ENCODE measurements around the gene GCC2. TPM values are rescaled to one million over a fixed set of nuclear protein-coding genes. Genes with fewer than 3 reads are reported as not detected.

Gene GCC2
- total and polyA plus RNA-seq, 2 of the 13 experiments (the other 11 are each of a cell fraction or from before 2014, with no cell fraction given) = 17.6 to 22.5 TPM

GRCh38 chr2:108448678-108449409, at the start of gene GCC2 (continued):
- peak in 1 of 2 experiments; percentile 25; a peak in 1 of 4 replicates for TF ChIP-seq EP300 (IDR thresholded peaks at IDR 0.05; ENCODE audit: low read depth in 2 of 2, low read length in 2 of 2)
- 0 out of 2 replicates have a peak, but pooled peaks have one; percentile 45 for TF ChIP-seq EP300 (CRISPR knock-in tag; IDR thresholded peaks at IDR 0.05; ENCODE audit: borderline replicate concordance)
- no peak for TF ChIP-seq ZNF446 (CRISPR knock-in tag; IDR thresholded peaks at IDR 0.05)
- peak; percentile 91 for TF ChIP-seq ZNF430 (CRISPR knock-in tag; IDR thresholded peaks at IDR 0.05)

- no peak overlapping the region for H3K4me2 ChIP-seq (ENCODE audit: low read depth, low read length)
- no peak for DNase-seq (ENCODE audit: low spot score)
- POLR2A ChIA-PET = no interaction called here
Observed at GRCh38 chr2:108399479-108399878, 49.5 kb upstream of the GCC2 start.

DNA sequence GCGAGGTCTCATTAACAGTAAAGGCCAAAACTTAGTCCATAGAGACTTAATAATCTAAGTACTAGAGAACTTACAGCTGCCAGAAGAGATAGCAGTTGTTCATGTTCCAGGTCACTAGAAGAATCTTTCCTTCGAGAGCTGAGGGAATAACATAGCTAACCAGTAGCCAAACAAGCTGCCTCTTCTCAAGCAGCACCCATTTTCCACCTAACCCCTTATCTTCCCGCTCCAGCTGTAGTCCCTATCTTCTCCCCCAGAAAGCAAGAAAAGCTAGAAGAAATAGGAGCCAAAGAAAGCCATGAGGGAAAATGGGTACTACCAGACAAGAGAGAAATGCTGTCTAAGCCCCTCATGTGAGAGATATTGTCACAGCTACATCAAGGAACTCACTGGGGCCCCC, 47.2 kb upstream of the GCC2 start:
- Histone ChIP-seq H3K79me2 (ENCODE audit: insufficient read depth, low read length) (no peaks in the 10 kb centered on the region), H3K4me2 (ENCODE audit: low read depth, low read length) (no peak overlapping the region), H3K9ac (ENCODE audit: insufficient read depth, low read depth, low read length) (no peak overlapping the region), H3K4me3 (replicated peaks in 1 of 3; ENCODE audit: insufficient read depth in 1 of 3, low read depth in 2 of 3, low read length in 3 of 3) (no peak overlapping the region), H2AFZ (ENCODE audit: low read length) (no peak overlapping the region), H4K20me1 (ENCODE audit: insufficient read depth, low read length) (no peaks in the 10 kb centered on the region), H3K9me3 (ENCODE audit: low read length) (peaks cover 13% of the 10 kb centered on the region; the same call in 1 of the 2 replicates), H3K36me3 (replicated peaks in 1 of 2; ENCODE audit: control insufficient read depth in 1 of 2, insufficient read depth in 2 of 2, low read length in 2 of 2) (no peaks in the 10 kb centered on the region), H3K27me3 (ENCODE audit: control insufficient read depth in 1 of 2, insufficient read depth in 2 of 2, low read length in 2 of 2) (peaks cover 0 to 12% of the 10 kb centered on the region in 2 experiments; a peak in 1 of 5 replicates), H3K27ac (ENCODE audit: extremely low read length, insufficient read depth, low read length) (no peak overlapping the region), H3K4me1 (ENCODE audit: insufficient read depth, low read length) (no peaks in the 10 kb centered on the region)
- ChIA-PET POLR2A (no interaction called here), CTCF (ENCODE audit: low intra/inter-chr PET ratio, low total read pairs) (no interaction called here)
- DNase-seq (ENCODE audit: low spot score) (no peak), FAIRE-seq (no peak), ATAC-seq (no peak)
- no TSS peak for BruUV-seq (replicated peaks)
- intact Hi-C loops (cut with micrococcal nuclease; ENCODE audit: unreplicated experiment) (no loop called here), in situ Hi-C loops (cut with HindIII; ENCODE audit: extremely low pct_ligation_motif_present, low pct_unique_long_range_greater_than_20kb) (no loop called here)
- TF ChIP-seq PHB2 (IDR thresholded peaks at IDR 0.05; ENCODE audit: partially characterized antibody) = no peak
- 32% methylated on average over 3 of the region's 3 CpGs for WGBS (ENCODE audit: low lambda C conversion rate)

More at GRCh38 chr2:108399479-108399878, 49.5 kb upstream of the GCC2 start:
- in situ Hi-C loops (cut with HindIII; ENCODE audit: extremely low pct_ligation_motif_present, low pct_unique_long_range_greater_than_20kb) (no loop called here), intact Hi-C loops (cut with micrococcal nuclease; ENCODE audit: unreplicated experiment) (loop anchor here (10.0 kb wide), 1 partner anchor 185 kb away; no protein-coding TSS in a partner anchor)
- Histone ChIP-seq H3K4me1 (ENCODE audit: insufficient read depth, low read length) (no peaks in the 10 kb centered on the region), H3K79me2 (ENCODE audit: insufficient read depth, low read length) (no peaks in the 10 kb centered on the region), H3K27me3 (ENCODE audit: control insufficient read depth in 1 of 2, insufficient read depth in 2 of 2, low read length in 2 of 2) (peaks cover 0 to 12% of the 10 kb centered on the region in 2 experiments; a peak in 1 of 5 replicates), H2AFZ (ENCODE audit: low read length) (no peak overlapping the region), H3K27ac (ENCODE audit: extremely low read length, insufficient read depth, low read length) (no peak overlapping the region), H3K9ac (ENCODE audit: insufficient read depth, low read depth, low read length) (no peak overlapping the region), H4K20me1 (ENCODE audit: insufficient read depth, low read length) (no peaks in the 10 kb centered on the region), H3K4me3 (replicated peaks in 1 of 3; ENCODE audit: insufficient read depth in 1 of 3, low read depth in 2 of 3, low read length in 3 of 3) (no peak overlapping the region), H3K36me3 (replicated peaks in 1 of 2; ENCODE audit: control insufficient read depth in 1 of 2, insufficient read depth in 2 of 2, low read length in 2 of 2) (no peaks in the 10 kb centered on the region), H3K9me3 (ENCODE audit: low read length) (no peaks in the 10 kb centered on the region)
- WGBS (ENCODE audit: low lambda C conversion rate) = 6% methylated on average over 2 of the region's 2 CpGs
- FAIRE-seq = no peak
- no TSS peak for BruUV-seq (replicated peaks)
- CTCF ChIA-PET (ENCODE audit: low intra/inter-chr PET ratio, low total read pairs) = no interaction called here
- TF ChIP-seq BHLHE40 (IDR thresholded peaks at IDR 0.05; ENCODE audit: low read length) = peak; percentile 16; the same call in 1 of the 2 replicates
- no peak for TF ChIP-seq TGIF2 (CRISPR knock-in tag; IDR thresholded peaks at IDR 0.05)
- ATAC-seq = no peak
